GM23248 (cell line): Measurements from ENCODE around the gene TRIM32. TPM values are rescaled to one million over a fixed set of nuclear protein-coding genes. Genes with fewer than 3 reads are reported as not detected.
A peak's percentile ranks its signal among the peaks of the same experiment; 100 is the strongest.

Source experiments
- DNase-seq: peaks from one replicate; pipeline ENCODE4 v3.0.0-alpha.2; 2015
- H2AFZ ChIP-seq: fragments of 200-600 bp; sonication (generic); 2 replicates; pipeline ENCODE4 v1.6.1; 2016; ENCODE audit warnings: antibody characterized with exemption
- H3F3A ChIP-seq: fragments of 200-600 bp; sonication (generic); 2 replicates; pipeline ENCODE4 v1.6.1; 2016; ENCODE audit warnings: mild to moderate bottlenecking, antibody characterized with exemption, mixed run types; ENCODE audit not compliant: insufficient read depth
- H3K27ac ChIP-seq: fragments of 200-600 bp; sonication (generic); 2 replicates; pipeline ENCODE4 v1.5.1; 2016; ENCODE audit warnings: mild to moderate bottlenecking
- H3K27me3 ChIP-seq: fragments of 200-600 bp; sonication (generic); replicated peaks from 2 replicates; pipeline ENCODE4 v1.6.1; 2016; ENCODE audit warnings: mild to moderate bottlenecking; ENCODE audit not compliant: insufficient read depth
- H3K36me3 ChIP-seq: fragments of 200-600 bp; sonication (generic); 2 replicates; pipeline ENCODE4 v1.6.1; 2016; ENCODE audit warnings: low read depth, mild to moderate bottlenecking
- H3K4me1 ChIP-seq: fragments of 200-600 bp; sonication (generic); 2 replicates; pipeline ENCODE4 v1.6.1; 2016; ENCODE audit warnings: mild to moderate bottlenecking; ENCODE audit not compliant: insufficient read depth
- H3K4me2 ChIP-seq: fragments of 200-600 bp; sonication (generic); one replicate; pipeline ENCODE4 v1.6.1; 2016; ENCODE audit warnings: mild to moderate bottlenecking; ENCODE audit not compliant: unreplicated experiment
- H3K4me3 ChIP-seq: fragments of 200-600 bp; sonication (generic); 2 replicates; pipeline ENCODE4 v1.5.1; 2016; ENCODE audit warnings: mild to moderate bottlenecking
- H3K79me2 ChIP-seq: fragments of 200-600 bp; sonication (generic); 2 replicates; pipeline ENCODE4 v1.6.1; 2016; ENCODE audit warnings: mild to moderate bottlenecking; ENCODE audit not compliant: insufficient read depth
- H3K9ac ChIP-seq: fragments of 200-600 bp; sonication (generic); 2 replicates; pipeline ENCODE4 v1.6.1; 2016; ENCODE audit warnings: mild to moderate bottlenecking
- H3K9me2 ChIP-seq: fragments of 200-600 bp; sonication (generic); 2 replicates; pipeline ENCODE4 v1.6.1; 2016; ENCODE audit warnings: mixed run types, mild to moderate bottlenecking, moderate library complexity; ENCODE audit not compliant: insufficient read depth
- H3K9me3 ChIP-seq: fragments of 200-600 bp; sonication (generic); one replicate; pipeline ENCODE4 v1.6.1; 2017; ENCODE audit warnings: low read depth
- H4K20me1 ChIP-seq: fragments of 200-600 bp; sonication (generic); 2 replicates; pipeline ENCODE4 v1.6.0; 2016; ENCODE audit not compliant: insufficient read depth
- EZH2 ChIP-seq: fragments of 200-600 bp; sonication (generic); IDR thresholded peaks from 2 replicates; pipeline ENCODE4 v1.6.1; 2018; ENCODE audit warnings: antibody characterized with exemption, mild to moderate bottlenecking; ENCODE audit not compliant: insufficient read depth, poor library complexity, severe bottlenecking
- EZH2phosphoT487 ChIP-seq: fragments of 200-600 bp; sonication (generic); IDR thresholded peaks from 2 replicates; pipeline ENCODE4 v1.6.1; 2018; ENCODE audit warnings: antibody characterized with exemption, moderate library complexity, mild to moderate bottlenecking, low read depth; ENCODE audit not compliant: insufficient read depth
- WGBS, 2 experiments: methylation state at CpG; one replicate each; pipeline ENCODE4 v1.1.6; 2015 to 2017; ENCODE audit warnings: low lambda C conversion rate in 2 of 2, low coverage in 1 of 2; ENCODE audit errors: missing lambda C conversion rate in 2 of 2; 5-methylcytosine and 5-hydroxymethylcytosine counted together
- in situ Hi-C: fragments of 300-500 bp; cut with MboI; formaldehyde crosslinking; loops from 2 replicates; pipeline ENCODE4 v1.15.0; 2020
- polyA plus RNA-seq: library from polyadenylated mRNA; unstranded; fragments of >200 nt; fragmentation: Nextera tagmentation; extraction: Ambion mirVana; gene quantifications from 2 replicates; pipeline ENCODE4 v1.2.1, GENCODE V29; 2016
- total RNA-seq: library from RNA; depleted of rRNA; stranded (reverse); fragments of >200 nt; shearing (Covaris generic); gene quantifications from 2 replicates; pipeline ENCODE4 v1.2.3, GENCODE V29; 2014

TRIM32 gene
- total and polyA plus RNA-seq, 2 experiments from 2014 or later = 34.5 to 41.9 TPM

GRCh38 chr9:116644091-116644688 lies 42.9 kb upstream of the TRIM32 start:
- Histone ChIP-seq H3K36me3 (no peaks in the 10 kb centered on the region), H3K4me2 (peak overlapping the region; percentile 50), H3K9ac (no peak overlapping the region), H3K27ac (peak overlapping the region; percentile 69), H3K9me3 (no peaks in the 10 kb centered on the region), H3K4me3 (0 out of 2 replicates have a peak overlapping the region, but pooled peaks have one; percentile 11), H3K9me2 (no peaks in the 10 kb centered on the region), H3F3A (peaks cover 30% of the 10 kb centered on the region), H3K27me3 (no peaks in the 10 kb centered on the region), H4K20me1 (no peaks in the 10 kb centered on the region), H3K4me1 (peaks cover 36% of the 10 kb centered on the region), H2AFZ (no peak overlapping the region), H3K79me2 (no peaks in the 10 kb centered on the region)
- 24 to 25% methylated on average over 2 of the region's 2 CpGs for WGBS, 2 experiments
- TF ChIP-seq EZH2phosphoT487 = no peak
- no peak for TF ChIP-seq EZH2
- in situ Hi-C loops = no loop called here
- peak; percentile 86 for DNase-seq

- TF ChIP-seq EZH2 = no peak
- no peak for TF ChIP-seq EZH2phosphoT487
- WGBS, 2 experiments = 62 to 65% methylated on average over 5 of the region's 5 CpGs
- H3K27ac ChIP-seq = no peak overlapping the region
- no peaks in the 10 kb centered on the region for H3K9me3 ChIP-seq
- no peak overlapping the region for H3K9ac ChIP-seq
- H3K79me2 ChIP-seq = no peaks in the 10 kb centered on the region
- no peak overlapping the region for H3K4me2 ChIP-seq
- peaks cover 24% of the 10 kb centered on the region for H3K4me1 ChIP-seq
- DNase-seq = peak; percentile 70
- in situ Hi-C loops = loop anchor here (5.0 kb wide), 1 partner anchor 65 kb away; no protein-coding TSS in a partner anchor
- H3K36me3 ChIP-seq = no peaks in the 10 kb centered on the region
- H3F3A ChIP-seq = peaks cover 13% of the 10 kb centered on the region; the same call in 1 of the 2 replicates
- H2AFZ ChIP-seq = no peak overlapping the region
- H3K9me2 ChIP-seq = no peaks in the 10 kb centered on the region
- no peak overlapping the region for H3K4me3 ChIP-seq
- no peaks in the 10 kb centered on the region for H3K27me3 ChIP-seq
- no peaks in the 10 kb centered on the region for H4K20me1 ChIP-seq
These were observed 40.2 kb upstream of the TRIM32 start for GRCh38 chr9:116646661-116647514.

DNA sequence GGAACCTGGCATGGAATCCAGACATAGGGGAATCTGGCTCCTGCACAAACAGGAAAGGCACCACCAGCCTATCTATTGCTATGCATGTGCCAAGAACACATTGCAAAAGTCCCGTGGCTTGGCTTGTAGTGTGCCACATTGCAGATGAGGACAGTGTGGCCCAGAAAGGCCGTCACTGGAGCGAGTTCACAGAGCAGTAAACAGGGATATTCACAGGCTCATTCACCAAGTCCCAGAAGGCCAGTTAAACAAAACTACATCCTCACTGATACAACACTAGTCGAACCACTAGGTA lies 39.6 kb upstream of the TRIM32 start:
- Histone ChIP-seq H3F3A (peaks cover 13% of the 10 kb centered on the region; the same call in 1 of the 2 replicates), H4K20me1 (no peaks in the 10 kb centered on the region), H3K36me3 (no peaks in the 10 kb centered on the region), H3K4me1 (peaks cover 24% of the 10 kb centered on the region), H3K4me3 (no peak overlapping the region), H3K4me2 (no peak overlapping the region), H2AFZ (no peak overlapping the region), H3K79me2 (no peaks in the 10 kb centered on the region), H3K9ac (no peak overlapping the region), H3K27me3 (no peaks in the 10 kb centered on the region), H3K9me2 (no peaks in the 10 kb centered on the region), H3K27ac (no peak overlapping the region), H3K9me3 (no peaks in the 10 kb centered on the region)
- TF ChIP-seq EZH2 = no peak
- TF ChIP-seq EZH2phosphoT487 = no peak
- DNase-seq = no peak
- in situ Hi-C loops = loop anchor here (5.0 kb wide), 1 partner anchor 65 kb away; no protein-coding TSS in a partner anchor
- 30 to 31% methylated on average over 4 of the region's 4 CpGs for WGBS, 2 experiments

DNA sequence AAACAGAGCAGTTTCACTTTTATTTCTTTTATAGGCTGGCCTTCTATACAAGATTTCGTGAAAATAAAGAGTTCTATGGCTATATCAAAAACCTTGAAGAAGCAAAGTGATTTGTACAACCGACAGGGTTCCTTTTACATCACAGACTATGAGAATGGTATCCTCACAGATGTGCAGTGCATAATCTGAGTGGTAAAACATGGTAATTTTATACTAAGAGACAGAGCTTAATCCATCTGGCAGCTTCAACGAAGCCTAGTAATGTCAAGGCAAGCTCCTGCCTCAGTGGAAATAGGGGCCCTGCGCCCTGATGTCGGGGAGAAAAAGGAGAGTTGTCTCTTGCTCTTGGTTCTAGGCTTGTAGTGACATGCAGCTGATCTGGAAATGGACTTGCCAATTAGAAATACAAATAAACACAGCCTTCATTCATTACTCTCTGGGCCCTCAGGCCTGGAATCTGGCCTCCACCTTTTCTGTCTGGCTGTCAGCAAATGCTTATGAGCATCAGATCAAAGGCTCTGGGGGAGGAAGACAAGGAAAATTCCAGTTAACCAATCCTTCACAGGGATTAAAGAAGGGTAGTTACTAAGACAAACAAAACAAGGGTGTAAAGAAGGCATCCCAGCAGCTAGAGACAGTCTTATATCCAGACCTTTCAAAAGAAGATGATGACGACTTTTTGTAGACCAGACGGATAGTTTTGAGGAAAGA lies 33.6 kb upstream of the TRIM32 start:
- no peaks in the 10 kb centered on the region for H4K20me1 ChIP-seq
- H3K27ac ChIP-seq = no peak overlapping the region
- no peak overlapping the region; the same call in 1 of the 2 replicates for H2AFZ ChIP-seq
- WGBS, 2 experiments = 50 to 53% methylated on average over 7 of the region's 7 CpGs
- TF ChIP-seq EZH2phosphoT487 (no peak), EZH2 (no peak)
- in situ Hi-C loops = no loop called here
- peaks cover 26% of the 10 kb centered on the region for H3F3A ChIP-seq
- H3K9me3 ChIP-seq = no peaks in the 10 kb centered on the region
- H3K27me3 ChIP-seq = no peaks in the 10 kb centered on the region
- no peaks in the 10 kb centered on the region for H3K79me2 ChIP-seq
- no peak overlapping the region for H3K4me3 ChIP-seq
- no peak overlapping the region for H3K9ac ChIP-seq
- H3K36me3 ChIP-seq = no peaks in the 10 kb centered on the region
- no peak for DNase-seq
- H3K9me2 ChIP-seq = no peaks in the 10 kb centered on the region
- H3K4me1 ChIP-seq = peaks cover 27% of the 10 kb centered on the region
- no peak overlapping the region for H3K4me2 ChIP-seq
